ENCODE measurements around the gene KLRC3. TPM values are rescaled to one million over a fixed set of nuclear protein-coding genes. Genes with fewer than 3 reads are reported as not detected.
"Not testable (repeated sequence)": the region's sequence is repeated elsewhere in the genome, so short reads cannot be mapped to it uniquely, and the experiment has no call there.

The KLRC3 gene
- total RNA-seq, result not detected in 3 replicates

GRCh38 chr12:10420334-10420733, at the start of gene KLRC3:
KLRC3 (minus strand) TSS chr12:10420595; CDS start chr12:10420550, 45 bp downstream.
- not testable (repeated sequence) for DNase-seq (ENCODE audit: low spot score in 2 of 2, unreplicated experiment in 2 of 2); H3K9me3 Mint-ChIP-seq; H3K4me3 Mint-ChIP-seq; H3K36me3 Mint-ChIP-seq; H3K4me1 Mint-ChIP-seq; H3K27me3 Mint-ChIP-seq (ENCODE audit: low read depth); H3K27ac Mint-ChIP-seq

- Mint-ChIP-seq H3K27ac (no peak overlapping the region), H3K27me3 (ENCODE audit: low read depth) (no peaks in the 10 kb centered on the region), H3K9me3 (peaks cover 22% of the 10 kb centered on the region), H3K4me3 (no peak overlapping the region), H3K36me3 (no peaks in the 10 kb centered on the region), H3K4me1 (no peaks in the 10 kb centered on the region)
- DNase-seq (ENCODE audit: low spot score in 2 of 2, unreplicated experiment in 2 of 2), result no peak
- TF ChIP-seq CTCF (IDR thresholded peaks at IDR 0.05; ENCODE audit: unreplicated experiment), result no peak
Measured at GRCh38 chr12:10469701-10470100, 49.3 kb upstream of the KLRC3 start.

GRCh38 chr12:10466311-10466710, 45.9 kb upstream of the KLRC3 start:
- Mint-ChIP-seq H3K36me3 (no peaks in the 10 kb centered on the region), H3K4me1 (no peaks in the 10 kb centered on the region), H3K4me3 (no peak overlapping the region), H3K27ac (no peak overlapping the region), H3K9me3 (peaks cover 18% of the 10 kb centered on the region), H3K27me3 (ENCODE audit: low read depth) (no peaks in the 10 kb centered on the region)
- TF ChIP-seq CTCF (IDR thresholded peaks at IDR 0.05; ENCODE audit: unreplicated experiment), result no peak
- DNase-seq (ENCODE audit: low spot score in 2 of 2, unreplicated experiment in 2 of 2), result no peak

GRCh38 chr12:10457760-10458159, 37.4 kb upstream of the KLRC3 start:
- no peak for TF ChIP-seq CTCF (IDR thresholded peaks at IDR 0.05; ENCODE audit: unreplicated experiment)
- H3K36me3 Mint-ChIP-seq, result no peaks in the 10 kb centered on the region
- peaks cover 54% of the 10 kb centered on the region for H3K9me3 Mint-ChIP-seq
- no peaks in the 10 kb centered on the region for H3K27me3 Mint-ChIP-seq (ENCODE audit: low read depth)
- no peak for DNase-seq (ENCODE audit: low spot score in 2 of 2, unreplicated experiment in 2 of 2)
- no peak overlapping the region for H3K4me3 Mint-ChIP-seq
- no peaks in the 10 kb centered on the region for H3K4me1 Mint-ChIP-seq
- H3K27ac Mint-ChIP-seq, result no peak overlapping the region

GRCh38 chr12:10456856-10457255, 36.5 kb upstream of the KLRC3 start:
- no peak for TF ChIP-seq CTCF (IDR thresholded peaks at IDR 0.05; ENCODE audit: unreplicated experiment)
- Mint-ChIP-seq H3K36me3 (no peaks in the 10 kb centered on the region), H3K4me1 (no peaks in the 10 kb centered on the region), H3K9me3 (peaks cover 47% of the 10 kb centered on the region), H3K4me3 (no peak overlapping the region), H3K27me3 (ENCODE audit: low read depth) (no peaks in the 10 kb centered on the region), H3K27ac (no peak overlapping the region)
- no peak for DNase-seq (ENCODE audit: low spot score in 2 of 2, unreplicated experiment in 2 of 2)

GRCh38 chr12:10455766-10456165, 35.4 kb upstream of the KLRC3 start:
- H3K27me3 Mint-ChIP-seq (ENCODE audit: low read depth), result no peaks in the 10 kb centered on the region

More at GRCh38 chr12:10455766-10456165, 35.4 kb upstream of the KLRC3 start:
- no peaks in the 10 kb centered on the region for H3K4me1 Mint-ChIP-seq
- H3K36me3 Mint-ChIP-seq, result no peaks in the 10 kb centered on the region
- DNase-seq (ENCODE audit: low spot score in 2 of 2, unreplicated experiment in 2 of 2), result no peak
- no peak for TF ChIP-seq CTCF (IDR thresholded peaks at IDR 0.05; ENCODE audit: unreplicated experiment)
- no peak overlapping the region for H3K27ac Mint-ChIP-seq
- no peak overlapping the region for H3K4me3 Mint-ChIP-seq
- H3K9me3 Mint-ChIP-seq, result peaks cover 44% of the 10 kb centered on the region

Measured in mesothelial cell of epicardium (in vitro differentiated cells).